ENCODE measurements around the gene SYTL3.

GRCh38 chr6:158775832-158776231 lies 126.0 kb downstream of the SYTL3 start:
- TF ChIP-seq CTCF (optimal IDR thresholded peaks at IDR 0.05 in 1 of 3, IDR thresholded peaks at IDR 0.05 in 1 of 3, conservative IDR thresholded peaks at IDR 0.05 in 1 of 3; ENCODE audit: extremely low read depth in 1 of 3, insufficient read depth in 2 of 3, low read length in 3 of 3) (no peak), EZH2 (IDR thresholded peaks at IDR 0.05; ENCODE audit: low read length) (no peak)

Measured in keratinocyte (primary cell).